Stimulated activated CD4-positive, alpha-beta T cell treated with anti-CD3 and anti-CD28 coated beads, Interleukin-1b, Interleukin-23, amount 100 ng/mL, for 1 hour (primary cell): ENCODE results near the gene RBM20.
"Not testable (repeated sequence)": the region's sequence is repeated elsewhere in the genome, so short reads cannot be mapped to it uniquely, and the experiment has no call there.

Source experiments
- DNase-seq, 2 donors: peaks; one replicate each; pipeline ENCODE4 v3.0.0-alpha.2; 2020; ENCODE audit warnings: low read depth in 2 of 2

RBM20 gene

GRCh38 chr10:110853921-110854605 lies 209.9 kb downstream of the RBM20 start:
- no peak for DNase-seq

GRCh38 chr10:110857265-110858171 lies 213.4 kb downstream of the RBM20 start:
- no peak for DNase-seq

- DNase-seq, result no peak
These were observed 214.3 kb downstream of the RBM20 start for GRCh38 chr10:110858297-110858934.

- DNase-seq, result no peak
These were observed 215.3 kb downstream of the RBM20 start for GRCh38 chr10:110859206-110859972.

GRCh38 chr10:110859973-110860376 lies 215.8 kb downstream of the RBM20 start:
- no peak for DNase-seq

GRCh38 chr10:110860576-110861241 lies 216.6 kb downstream of the RBM20 start:
- DNase-seq, result no peak

GRCh38 chr10:110861476-110861875 lies 217.3 kb downstream of the RBM20 start:
- DNase-seq, result no peak

- no peak for DNase-seq
These were observed 218.0 kb downstream of the RBM20 start for GRCh38 chr10:110861930-110862649.

GRCh38 chr10:110862961-110863360 lies 218.8 kb downstream of the RBM20 start:
- DNase-seq, result no peak

- no peak for DNase-seq
These were observed 219.2 kb downstream of the RBM20 start for GRCh38 chr10:110863361-110863760.

GRCh38 chr10:110863956-110864355 lies 219.8 kb downstream of the RBM20 start:
- no peak for DNase-seq

GRCh38 chr10:110864662-110865140 lies 220.6 kb downstream of the RBM20 start:
- DNase-seq, result no peak

GRCh38 chr10:110865186-110865808 lies 221.2 kb downstream of the RBM20 start:
- DNase-seq, result no peak

- no peak for DNase-seq
These were observed 221.8 kb downstream of the RBM20 start for GRCh38 chr10:110865809-110866482.

GRCh38 chr10:110867011-110867806 lies 223.1 kb downstream of the RBM20 start:
- DNase-seq, result not testable (repeated sequence)

GRCh38 chr10:110867807-110868465 lies 223.8 kb downstream of the RBM20 start:
- no peak for DNase-seq

GRCh38 chr10:110868981-110869380 lies 224.8 kb downstream of the RBM20 start:
- no peak for DNase-seq

- DNase-seq, result no peak
These were observed 226.7 kb downstream of the RBM20 start for GRCh38 chr10:110870823-110871297.
